ENCODE results near the gene TNFRSF18.
A peak's percentile ranks its signal among the peaks of the same experiment; 100 is the strongest.

TNFRSF18 gene

GRCh38 chr1:1240348-1240732 is 33.9 kb upstream of the TNFRSF18 start:
- DNase-seq: no peak

DNA sequence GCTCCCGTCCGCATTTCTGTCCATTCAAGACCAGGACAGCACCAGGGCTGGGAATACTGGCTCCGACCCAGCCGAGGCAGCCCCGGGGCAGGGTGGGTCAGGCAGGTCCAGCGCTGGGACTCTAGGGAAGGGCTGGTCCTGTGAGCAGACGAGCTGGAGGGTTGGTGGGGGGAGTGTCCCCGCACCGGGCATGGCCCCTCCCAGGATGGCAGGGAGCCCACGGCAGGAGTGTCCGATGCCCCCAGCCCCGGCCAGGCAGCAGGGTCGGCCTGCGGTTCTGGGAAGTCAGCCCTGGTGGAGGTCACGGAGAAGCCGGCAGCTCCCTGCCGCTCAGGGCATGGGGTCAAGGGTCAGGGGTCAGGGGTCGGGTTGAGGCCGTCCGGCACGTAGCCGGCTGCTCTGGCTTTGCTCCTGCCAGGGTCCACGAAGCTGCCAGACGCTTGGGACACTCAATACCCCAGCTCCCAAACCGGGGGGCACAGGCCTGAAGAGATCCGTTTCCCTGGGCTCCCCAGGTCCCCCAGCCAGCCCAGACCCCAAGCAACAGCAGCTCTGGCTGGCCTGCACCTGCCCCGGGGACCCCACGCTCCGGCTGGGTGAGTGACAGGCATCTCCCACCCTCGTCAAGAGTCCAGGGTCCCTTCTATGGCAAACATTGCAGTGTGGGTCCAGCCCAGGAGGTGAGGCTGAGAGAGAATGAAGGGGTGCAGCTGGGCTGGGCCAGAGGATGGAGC is 33.4 kb upstream of the TNFRSF18 start:
- DNase-seq: no peak

DNA sequence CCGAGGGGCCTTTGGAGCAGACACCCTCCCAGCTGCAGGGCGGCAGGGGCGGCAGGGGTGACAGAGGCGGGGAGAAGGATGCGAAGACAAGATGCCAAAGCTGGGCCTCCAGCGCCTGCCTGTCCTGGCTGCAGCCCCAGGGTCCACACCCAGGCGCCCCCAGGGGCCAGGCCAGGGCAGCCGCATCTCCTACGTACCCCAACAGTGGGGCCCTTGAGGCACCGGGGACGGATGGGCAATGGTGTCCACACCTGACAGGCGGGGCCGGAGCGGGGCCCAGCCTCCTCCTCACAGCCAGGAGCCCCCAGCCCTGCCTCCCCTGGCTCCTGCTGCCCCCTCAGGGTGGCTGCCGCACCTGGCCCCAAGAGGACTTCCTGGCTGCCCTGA is 32.8 kb upstream of the TNFRSF18 start:
- DNase-seq: no peak

GRCh38 chr1:1238702-1239178 is 32.3 kb upstream of the TNFRSF18 start:
- DNase-seq: no peak

DNA sequence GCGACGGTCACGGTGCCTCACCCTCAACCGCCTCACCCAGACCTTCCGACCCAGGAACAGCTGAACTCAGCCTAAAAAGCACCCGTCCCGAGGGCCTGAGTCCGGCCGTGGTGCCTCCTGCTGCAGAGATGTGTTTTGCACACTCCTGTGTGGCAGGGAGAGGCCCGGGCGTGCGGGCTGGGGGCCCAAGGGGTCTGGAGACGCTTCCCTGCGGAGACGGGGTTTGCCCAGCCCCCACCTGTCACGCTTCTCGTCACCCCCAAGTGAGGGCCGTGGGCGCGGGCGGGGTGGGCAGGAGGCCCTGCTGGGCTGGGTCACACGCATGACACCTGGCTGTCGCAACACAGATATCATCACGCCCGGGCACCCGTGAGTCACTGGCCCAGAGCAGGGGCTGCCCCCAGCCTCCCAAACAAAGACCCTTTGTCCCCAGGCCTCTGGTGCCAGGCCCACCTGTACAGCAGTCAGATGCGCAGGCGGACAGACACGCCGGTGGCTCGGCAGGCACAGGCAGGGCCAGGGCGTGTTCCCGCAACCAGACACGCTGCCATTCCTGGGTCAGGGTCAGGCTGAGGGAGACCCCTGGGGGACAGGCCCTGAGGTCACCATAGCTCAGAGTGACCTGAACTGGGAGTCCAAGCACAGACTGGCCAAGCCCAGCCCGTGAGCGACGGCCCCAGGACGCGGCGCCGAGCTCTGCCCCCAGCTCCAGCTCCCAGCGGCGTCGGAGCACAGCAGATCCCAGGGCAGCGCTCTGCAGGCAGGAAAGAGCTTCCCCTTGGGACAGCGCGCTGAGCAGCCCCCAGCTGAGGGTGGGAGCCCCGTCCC is 31.7 kb upstream of the TNFRSF18 start:
- no peak for DNase-seq

DNA sequence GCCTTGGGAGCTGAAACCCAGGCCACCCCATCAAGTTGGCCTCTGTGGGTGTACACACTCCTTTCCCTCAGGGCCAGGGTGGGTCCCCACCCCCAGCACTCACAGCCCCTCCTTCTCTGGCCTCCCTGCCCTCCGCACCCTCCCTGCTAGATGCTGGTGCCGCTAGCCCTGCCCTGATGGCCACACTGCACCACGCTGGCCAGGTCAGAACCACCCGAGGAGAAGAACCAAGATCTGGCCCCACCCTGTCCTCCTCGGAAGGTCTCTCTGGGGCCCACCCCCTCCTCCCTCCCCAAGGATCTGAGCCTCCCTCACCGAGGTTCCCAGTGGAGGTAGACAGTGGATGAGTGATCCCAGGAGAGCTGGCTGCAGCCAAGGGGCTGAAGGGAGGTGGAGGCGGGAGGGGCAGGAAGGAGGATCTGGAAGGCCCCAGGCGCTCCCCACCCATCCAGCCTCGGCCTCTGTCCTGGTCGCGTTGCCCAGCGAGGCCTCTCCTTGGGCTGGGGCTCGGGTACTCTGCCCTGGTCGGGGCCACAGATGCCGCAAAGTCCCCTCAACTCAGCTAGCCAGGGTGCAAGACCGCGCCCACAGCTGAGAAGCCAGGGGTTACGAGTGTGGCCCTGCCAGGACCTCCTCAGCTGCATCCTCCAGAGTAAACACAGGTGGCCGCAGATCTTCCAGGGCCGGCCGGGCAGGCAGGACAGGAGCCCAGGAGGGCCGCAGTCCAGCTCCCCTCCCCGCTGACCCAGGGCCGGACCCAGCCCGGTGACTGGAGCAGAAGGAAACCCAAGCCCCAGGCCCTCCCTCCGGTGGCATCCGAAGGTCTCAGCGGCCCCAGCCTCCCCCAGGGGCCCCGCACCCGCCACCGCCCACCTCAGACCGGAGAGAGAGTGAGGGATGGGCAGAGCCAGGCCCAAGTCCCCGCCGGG is 30.8 kb upstream of the TNFRSF18 start:
- no peak for DNase-seq

- DNase-seq: no peak
Measured at GRCh38 chr1:1236176-1236763, 29.9 kb upstream of the TNFRSF18 start.

GRCh38 chr1:1235016-1235744 is 28.8 kb upstream of the TNFRSF18 start:
- DNase-seq: no peak

DNA sequence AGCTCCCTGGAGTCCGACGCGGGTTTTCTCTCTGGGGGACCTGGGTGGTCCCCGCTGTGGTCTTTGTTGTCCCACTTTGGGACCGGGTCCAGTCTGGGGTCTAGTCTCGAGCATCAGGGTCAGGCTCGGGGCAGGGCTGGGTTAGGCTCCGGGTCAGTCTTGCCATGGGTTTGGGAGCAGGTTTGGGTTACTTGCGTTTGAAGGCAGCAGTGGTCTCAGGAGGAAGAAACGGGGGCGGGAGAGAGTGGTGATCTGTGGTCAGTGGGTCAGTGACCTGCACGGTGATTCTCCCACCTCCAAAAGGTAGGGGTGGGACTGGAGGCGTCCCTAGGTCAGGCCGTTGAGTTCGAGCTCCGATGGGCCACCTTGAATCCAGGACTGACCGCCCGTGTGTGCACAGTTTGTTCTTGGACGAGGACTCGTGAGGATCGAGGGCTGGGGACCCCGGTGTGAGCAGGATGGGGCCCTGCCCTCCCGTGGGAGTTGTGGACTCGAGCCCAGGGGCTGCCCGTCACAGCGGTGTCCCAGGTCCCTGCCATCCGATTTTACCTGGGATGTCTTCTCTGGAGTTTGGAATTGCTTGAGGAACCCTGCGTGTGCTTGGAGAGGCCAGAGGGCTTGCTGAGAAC is 27.9 kb upstream of the TNFRSF18 start:
- no peak for DNase-seq

DNA sequence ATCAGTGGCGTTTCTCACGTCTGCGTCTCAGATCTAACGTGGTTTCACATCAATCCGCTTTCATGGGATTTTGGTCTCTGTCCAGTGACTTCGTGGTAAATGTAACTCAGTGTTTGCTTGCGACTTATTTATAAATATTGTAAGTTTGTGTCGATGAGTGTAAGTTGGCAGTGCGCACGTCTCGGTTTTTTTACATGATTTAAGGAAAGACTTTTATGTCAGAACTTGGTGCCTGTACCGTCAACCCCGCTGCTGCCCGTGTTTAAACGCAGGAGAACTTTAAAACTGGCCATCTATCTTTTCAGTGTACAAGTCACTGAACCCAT is 27.1 kb upstream of the TNFRSF18 start:
- no peak for DNase-seq

DNA sequence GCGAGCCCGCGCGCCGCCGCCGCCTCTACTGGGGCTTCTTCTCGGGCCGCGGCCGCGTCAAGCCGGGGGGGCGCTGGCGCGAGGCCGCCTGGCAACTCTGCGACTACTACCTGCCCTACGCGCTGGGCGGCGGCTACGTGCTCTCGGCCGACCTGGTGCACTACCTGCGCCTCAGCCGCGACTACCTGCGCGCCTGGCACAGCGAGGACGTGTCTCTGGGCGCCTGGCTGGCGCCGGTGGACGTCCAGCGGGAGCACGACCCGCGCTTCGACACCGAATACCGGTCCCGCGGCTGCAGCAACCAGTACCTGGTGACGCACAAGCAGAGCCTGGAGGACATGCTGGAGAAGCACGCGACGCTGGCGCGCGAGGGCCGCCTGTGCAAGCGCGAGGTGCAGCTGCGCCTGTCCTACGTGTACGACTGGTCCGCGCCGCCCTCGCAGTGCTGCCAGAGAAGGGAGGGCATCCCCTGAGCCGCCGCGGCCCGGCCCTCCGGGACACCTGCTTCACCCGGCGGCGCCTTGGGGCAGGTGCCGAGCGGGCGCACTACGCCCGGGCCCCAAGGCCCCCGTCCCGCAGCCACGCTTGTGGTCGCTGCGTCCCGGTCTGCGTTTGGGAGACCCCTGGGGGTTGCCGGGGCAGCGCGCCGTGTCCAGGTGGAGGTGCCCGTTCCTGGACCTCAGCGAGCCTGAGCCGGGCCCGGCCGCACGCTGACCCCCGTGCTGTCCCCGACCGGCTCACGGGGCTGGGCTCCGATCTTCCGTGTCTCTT is 26.6 kb upstream of the TNFRSF18 start:
- no peak for DNase-seq

DNA sequence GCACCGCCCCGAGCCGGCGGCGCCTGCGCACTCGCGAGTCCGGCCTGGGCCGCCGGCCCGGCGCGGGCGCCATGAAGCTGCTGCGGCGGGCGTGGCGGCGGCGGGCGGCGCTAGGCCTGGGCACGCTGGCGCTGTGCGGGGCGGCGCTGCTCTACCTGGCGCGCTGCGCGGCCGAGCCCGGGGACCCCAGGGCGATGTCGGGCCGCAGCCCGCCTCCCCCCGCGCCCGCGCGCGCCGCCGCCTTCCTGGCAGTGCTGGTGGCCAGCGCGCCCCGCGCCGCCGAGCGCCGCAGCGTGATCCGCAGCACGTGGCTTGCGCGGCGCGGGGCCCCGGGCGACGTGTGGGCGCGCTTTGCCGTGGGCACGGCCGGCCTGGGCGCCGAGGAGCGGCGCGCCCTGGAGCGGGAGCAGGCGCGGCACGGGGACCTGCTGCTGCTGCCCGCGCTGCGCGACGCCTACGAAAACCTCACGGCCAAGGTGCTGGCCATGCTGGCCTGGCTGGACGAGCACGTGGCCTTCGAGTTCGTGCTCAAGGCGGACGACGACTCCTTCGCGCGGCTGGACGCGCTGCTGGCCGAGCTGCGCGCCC is 25.9 kb upstream of the TNFRSF18 start, which contains the start of gene B3GALT6:
TSS of gene B3GALT6 (plus strand) at position 30 of the 588 bp plus-strand sequence. CDS start at position 72, 42 bp downstream.
- no peak for DNase-seq

- DNase-seq: peak; percentile 88 to 97
Measured at GRCh38 chr1:1231400-1232207, 25.2 kb upstream of the TNFRSF18 start, which contains the start of gene SDF4. SDF4 (minus strand) TSS chr1:1232001; CDS start chr1:1228772, 3,229 bp downstream.

DNA sequence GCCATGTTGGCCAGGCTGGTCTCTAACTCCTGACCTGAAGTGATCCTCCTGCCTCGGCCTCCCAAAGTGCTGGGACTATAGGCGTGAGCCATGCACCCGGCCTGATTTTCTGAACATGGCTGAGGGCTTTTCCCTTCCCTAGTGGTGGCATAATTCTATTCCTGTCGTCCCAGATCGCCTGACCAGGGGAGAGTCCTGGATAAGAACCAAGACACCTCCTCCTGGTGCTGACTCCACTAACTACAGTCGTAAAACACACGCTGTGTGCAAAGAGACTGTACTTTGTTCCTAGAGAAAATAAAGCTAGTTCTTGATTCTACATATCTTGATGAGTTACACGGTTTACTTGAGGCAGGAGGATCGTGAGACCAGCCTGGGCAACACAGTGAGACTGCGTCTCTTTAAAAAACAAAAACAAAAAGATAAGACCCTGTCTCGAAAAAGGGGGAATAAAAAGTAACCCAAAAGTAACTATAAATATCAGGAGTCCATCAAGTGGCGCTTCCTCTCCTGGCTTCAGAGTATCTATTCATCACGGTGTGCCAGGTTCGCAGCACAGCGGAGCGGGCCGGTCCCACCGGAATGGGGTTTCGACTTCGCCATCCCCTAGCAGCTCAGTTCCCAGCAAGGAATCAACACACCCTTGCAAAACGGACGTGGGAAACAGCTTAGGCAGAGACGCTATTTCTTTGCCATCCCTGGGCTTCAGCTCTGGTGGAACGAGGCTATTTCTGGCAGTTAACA is 24.4 kb upstream of the TNFRSF18 start:
- DNase-seq: no peak

DNA sequence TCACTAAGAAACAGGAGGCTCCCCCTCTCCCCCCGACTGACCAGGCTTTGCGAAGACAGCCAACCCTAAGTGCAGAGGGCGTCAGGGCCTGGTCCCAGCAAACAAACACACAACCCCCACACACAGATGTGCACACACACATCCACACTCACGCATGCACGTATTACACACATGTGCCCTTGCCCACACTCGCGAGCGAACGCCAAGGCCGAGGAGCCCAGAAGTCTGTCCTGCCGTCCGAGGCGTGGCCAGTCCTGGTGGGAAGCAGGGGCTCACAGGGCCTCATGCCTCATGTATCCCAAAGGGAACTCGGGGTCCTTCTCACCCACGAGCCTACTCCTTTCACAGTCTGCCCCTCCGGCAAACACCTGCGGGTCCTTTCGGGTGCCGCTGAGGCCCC is 23.4 kb upstream of the TNFRSF18 start:
- no peak for DNase-seq

DNA sequence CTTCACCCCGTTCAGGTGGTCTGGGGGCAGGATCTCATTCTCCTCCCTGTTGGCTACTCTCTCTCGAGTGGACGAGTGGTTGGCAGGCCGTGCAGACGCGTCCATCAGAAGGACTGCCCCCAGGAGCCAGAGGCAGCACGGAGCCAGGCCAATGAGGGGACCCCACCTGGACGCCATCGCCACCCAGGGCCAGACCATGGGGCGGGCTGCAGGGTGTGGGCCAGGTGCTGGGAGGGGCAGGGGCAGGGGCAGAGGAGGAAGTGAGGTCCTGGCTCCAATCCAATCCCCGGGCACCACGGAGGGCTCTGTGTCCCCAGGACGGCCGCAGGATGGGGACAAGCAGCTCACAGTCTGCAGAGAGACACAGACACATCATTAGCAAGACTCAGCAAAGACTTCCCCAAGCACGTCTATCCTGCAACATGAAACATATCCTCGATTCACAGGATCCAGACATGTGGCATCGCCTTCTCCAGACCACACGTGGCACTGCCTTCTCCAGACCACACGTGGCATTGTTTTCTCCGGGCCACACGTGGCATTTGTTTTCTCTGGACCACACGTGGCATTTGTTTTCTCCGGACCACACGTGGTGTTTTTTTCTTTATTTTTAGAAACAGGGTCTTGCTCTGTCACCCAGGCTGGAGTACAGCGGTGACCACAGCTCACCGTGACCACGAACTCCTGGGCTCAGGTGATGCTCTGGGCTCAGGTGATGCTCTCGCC is 22.4 kb upstream of the TNFRSF18 start:
- DNase-seq: no peak

DNA sequence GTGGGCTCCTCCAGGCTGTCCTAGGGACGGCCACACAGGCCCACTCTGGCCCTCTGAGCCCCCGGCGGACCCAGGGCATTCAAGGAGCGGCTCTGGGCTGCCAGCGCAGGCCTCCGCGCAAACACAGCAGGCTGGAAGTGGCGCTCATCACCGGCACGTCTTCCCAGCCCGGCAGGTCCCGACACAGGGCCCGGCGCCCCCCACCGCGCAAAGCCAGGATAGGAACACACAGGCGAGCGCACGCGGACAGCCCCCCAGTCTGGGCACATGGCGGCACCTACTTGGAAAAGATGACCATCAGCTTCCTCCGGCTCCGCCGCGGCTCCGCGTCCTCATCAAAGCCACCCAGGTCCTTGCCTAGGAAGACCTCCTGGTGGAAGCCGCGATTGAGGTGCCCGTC is 21.8 kb upstream of the TNFRSF18 start:
- DNase-seq: no peak

DNA sequence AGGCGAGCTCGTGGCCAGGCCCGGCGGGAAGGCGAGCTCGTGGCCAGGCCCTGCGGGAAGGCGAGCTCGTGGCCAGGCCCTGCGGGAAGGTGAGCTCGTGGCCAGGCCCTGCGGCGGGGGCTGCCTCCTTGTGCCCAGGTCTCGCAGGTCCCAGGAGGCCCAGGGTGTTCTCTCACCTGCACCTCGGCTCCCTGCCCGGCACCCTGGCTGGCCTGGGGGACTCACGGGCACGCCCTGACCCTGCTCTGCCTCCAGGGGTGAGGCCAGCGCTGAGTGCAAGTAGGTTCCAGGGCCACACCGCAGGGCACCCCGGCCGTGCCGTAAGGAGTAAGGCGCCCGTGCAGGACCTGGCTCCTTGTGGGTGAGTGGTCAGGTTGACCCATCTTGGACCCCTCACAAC is 21.0 kb upstream of the TNFRSF18 start:
- DNase-seq: no peak

All from NCI-H187 (cell line).